Panc1 (cell line): ENCODE results near the gene MAP2K4. TPM values are rescaled to one million over a fixed set of nuclear protein-coding genes. Genes with fewer than 3 reads are reported as not detected.

Source experiments
- ATAC-seq: fragments of 200-7000 bp; cut with Tn5 transposase; 2 replicates; pipeline ENCODE4 v1.9.1; 2020; ENCODE audit warnings: mild to moderate bottlenecking, moderate library complexity
- BruUV-seq: library from RNA; stranded (reverse); fragments of 400-500 nt; replicated peaks from 2 replicates; lab custom pipeline; 2021; lab: Mats Ljungman, UMichigan
- CTCF ChIA-PET: fragments of 300-600 bp; sonication (Branson Sonifier 250); formaldehyde crosslinking; loops from one replicate; lab custom pipeline; 2022; ENCODE audit warnings: antibody characterized with exemption; lab: Charles Lee
- POLR2A ChIA-PET: fragments of 300-600 bp; sonication (Branson Sonifier 250); formaldehyde crosslinking; loops from one replicate; lab custom pipeline; 2022; ENCODE audit warnings: antibody characterized with exemption; lab: Charles Lee
- DNase-seq: peaks from one replicate; pipeline ENCODE4 v3.0.0-alpha.2; 2010; ENCODE audit warnings: low read depth, low spot score
- H3K27ac ChIP-seq: 2 replicates; pipeline ENCODE4 v1.5.1; 2011; ENCODE audit warnings: mild to moderate bottlenecking, low read length, inconsistent platforms
- H3K27me3 ChIP-seq: fragments of 200-500 bp; sonication (Bioruptor generic); 2 replicates; pipeline ENCODE4 v1.6.0; 2014; ENCODE audit warnings: low read length, inconsistent platforms; ENCODE audit not compliant: control insufficient read depth, insufficient read depth
- H3K36me3 ChIP-seq: fragments of 200-500 bp; sonication (Bioruptor generic); 2 replicates; pipeline ENCODE4 v1.5.1; 2014; ENCODE audit warnings: inconsistent platforms, mild to moderate bottlenecking, low read length, moderate library complexity; ENCODE audit not compliant: control insufficient read depth, insufficient read depth
- H3K4me1 ChIP-seq: 2 replicates; pipeline ENCODE4 v1.5.1; 2011; ENCODE audit warnings: inconsistent platforms, mild to moderate bottlenecking, low read length, moderate library complexity; ENCODE audit not compliant: control insufficient read depth, insufficient read depth
- H3K4me3 ChIP-seq, 2 experiments: 2 replicates each; pipeline ENCODE4 v1.5.1; 2011 to 2012; ENCODE audit warnings: low read depth in 2 of 2, low read length in 2 of 2, mild to moderate bottlenecking in 2 of 2, inconsistent platforms in 1 of 2, moderate library complexity in 1 of 2
- H3K9me3 ChIP-seq: fragments of 200-500 bp; sonication (Bioruptor generic); 2 replicates; pipeline ENCODE4 v1.5.1; 2014; ENCODE audit warnings: low read depth, mild to moderate bottlenecking, inconsistent platforms, low read length, moderate library complexity; ENCODE audit not compliant: control insufficient read depth, insufficient read depth
- CTCF ChIP-seq: fragments of 450-650 bp; IDR thresholded peaks from 2 replicates; pipeline ENCODE4 v1.5.1; 2017; ENCODE audit warnings: mild to moderate bottlenecking
- POLR2AphosphoS5 ChIP-seq: IDR thresholded peaks from 2 replicates; pipeline ENCODE4 v1.6.1; 2012; ENCODE audit warnings: mild to moderate bottlenecking, low read depth, low read length, moderate library complexity
- SIN3A ChIP-seq: IDR thresholded peaks from 2 replicates; pipeline ENCODE4 v1.6.1; 2012; ENCODE audit warnings: low read depth, mild to moderate bottlenecking, low read length, moderate library complexity, borderline replicate concordance; ENCODE audit not compliant: insufficient read depth
- TCF7L2 ChIP-seq: IDR thresholded peaks from 2 replicates; pipeline ENCODE4 v1.6.1; 2011; ENCODE audit warnings: mild to moderate bottlenecking, low read depth, low read length, inconsistent platforms
- in situ Hi-C: cut with HindIII; loops from 2 replicates; pipeline ENCODE4 v1.10.0; 2016; ENCODE audit warnings: low sequenced_read_pairs, low pct_unique_long_range_greater_than_20kb
- intact Hi-C: fragments of 100-400 bp; cut with micrococcal nuclease; formaldehyde crosslinking; loops from one replicate; pipeline ENCODE4 v1.10.0; 2022; ENCODE audit not compliant: unreplicated experiment
- total RNA-seq: library from RNA; stranded (reverse); gene quantifications from one replicate; pipeline ENCODE4 v1.2.1, GENCODE V29; 2021; ENCODE audit not compliant: unreplicated experiment
- TF ChIP-seq, protein P1 (sequence below), 2 experiments: IDR thresholded peaks; 2 replicates each; pipeline ENCODE4 v1.6.1; 2011 to 2012; ENCODE audit warnings: low read depth in 2 of 2, control low read depth in 1 of 2, low read length in 1 of 2, mild to moderate bottlenecking in 1 of 2, moderate library complexity in 1 of 2; ENCODE audit not compliant: insufficient read depth in 1 of 2

MAP2K4 gene
- total RNA-seq, 1 experiment from 2014 or later, result 16.8 TPM

- Histone ChIP-seq H3K4me1 (no peaks in the 10 kb centered on the region), H3K4me3 (no peak overlapping the region), H3K27me3 (no peaks in the 10 kb centered on the region), H3K36me3 (no peaks in the 10 kb centered on the region; the same call in 1 of the 2 replicates), H3K9me3 (no peaks in the 10 kb centered on the region), H3K27ac (no peak overlapping the region)
- in situ Hi-C loops (no loop called here), intact Hi-C loops (no loop called here)
- TF ChIP-seq SIN3A (no peak), POLR2AphosphoS5 (no peak)
- ChIA-PET CTCF (no interaction called here), POLR2A (interaction anchor here (0.6 to 1.1 kb wide), 2 partner anchors 11 to 990 kb away, joined by 4 to 7 read pairs; partner anchors contain the start of gene ZNF18)
- ATAC-seq, result no peak
- DNase-seq, result no peak
- no TSS peak for BruUV-seq
Observed at GRCh38 chr17:11986179-11986941, 34.3 kb upstream of the MAP2K4 start.

- H3K27me3 ChIP-seq, result no peaks in the 10 kb centered on the region
- peak; percentile 17 for DNase-seq
- no peaks in the 10 kb centered on the region for H3K4me1 ChIP-seq
- TF ChIP-seq SIN3A (no peak), TCF7L2 (no peak), POLR2AphosphoS5 (no peak), CTCF (peak; percentile 62)
- TF ChIP-seq, protein P1, sequence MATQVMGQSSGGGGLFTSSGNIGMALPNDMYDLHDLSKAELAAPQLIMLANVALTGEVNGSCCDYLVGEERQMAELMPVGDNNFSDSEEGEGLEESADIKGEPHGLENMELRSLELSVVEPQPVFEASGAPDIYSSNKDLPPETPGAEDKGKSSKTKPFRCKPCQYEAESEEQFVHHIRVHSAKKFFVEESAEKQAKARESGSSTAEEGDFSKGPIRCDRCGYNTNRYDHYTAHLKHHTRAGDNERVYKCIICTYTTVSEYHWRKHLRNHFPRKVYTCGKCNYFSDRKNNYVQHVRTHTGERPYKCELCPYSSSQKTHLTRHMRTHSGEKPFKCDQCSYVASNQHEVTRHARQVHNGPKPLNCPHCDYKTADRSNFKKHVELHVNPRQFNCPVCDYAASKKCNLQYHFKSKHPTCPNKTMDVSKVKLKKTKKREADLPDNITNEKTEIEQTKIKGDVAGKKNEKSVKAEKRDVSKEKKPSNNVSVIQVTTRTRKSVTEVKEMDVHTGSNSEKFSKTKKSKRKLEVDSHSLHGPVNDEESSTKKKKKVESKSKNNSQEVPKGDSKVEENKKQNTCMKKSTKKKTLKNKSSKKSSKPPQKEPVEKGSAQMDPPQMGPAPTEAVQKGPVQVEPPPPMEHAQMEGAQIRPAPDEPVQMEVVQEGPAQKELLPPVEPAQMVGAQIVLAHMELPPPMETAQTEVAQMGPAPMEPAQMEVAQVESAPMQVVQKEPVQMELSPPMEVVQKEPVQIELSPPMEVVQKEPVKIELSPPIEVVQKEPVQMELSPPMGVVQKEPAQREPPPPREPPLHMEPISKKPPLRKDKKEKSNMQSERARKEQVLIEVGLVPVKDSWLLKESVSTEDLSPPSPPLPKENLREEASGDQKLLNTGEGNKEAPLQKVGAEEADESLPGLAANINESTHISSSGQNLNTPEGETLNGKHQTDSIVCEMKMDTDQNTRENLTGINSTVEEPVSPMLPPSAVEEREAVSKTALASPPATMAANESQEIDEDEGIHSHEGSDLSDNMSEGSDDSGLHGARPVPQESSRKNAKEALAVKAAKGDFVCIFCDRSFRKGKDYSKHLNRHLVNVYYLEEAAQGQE (IDR thresholded peaks at IDR 0.05; ENCODE audit: insufficient read depth in 1 of 2, low read depth in 2 of 2, low read length in 1 of 2), result no peak
- BruUV-seq, result no TSS peak
- in situ Hi-C loops (no loop called here), intact Hi-C loops (no loop called here)
- ATAC-seq, result 0 out of 2 replicates have a peak, but pooled peaks have one; percentile 62
- CTCF ChIA-PET, result no interaction called here
- POLR2A ChIA-PET, result interaction anchor here (1.1 kb wide), 1 partner anchor 10 kb away, joined by 4 read pairs; the partner anchor contains the start of gene ZNF18
- H3K4me3 ChIP-seq, result no peak overlapping the region
- H3K27ac ChIP-seq, result no peak overlapping the region
- H3K9me3 ChIP-seq, result no peaks in the 10 kb centered on the region
- no peaks in the 10 kb centered on the region; the same call in 1 of the 2 replicates for H3K36me3 ChIP-seq
Observed at GRCh38 chr17:11986942-11987329, 33.7 kb upstream of the MAP2K4 start.
